Transverse colon (tissue), 4 donors: ENCODE measurements around the gene WSCD2. TPM values are rescaled to one million over a fixed set of nuclear protein-coding genes. Genes with fewer than 3 reads are reported as not detected.
"Not testable (repeated sequence)": the region's sequence is repeated elsewhere in the genome, so short reads cannot be mapped to it uniquely, and the experiment has no call there.

Experiments
- DNase-seq: peaks from one replicate; pipeline ENCODE4 v3.0.0-alpha.2; 2019
- H3K27ac ChIP-seq, 4 donors: fragments of 200-600 bp; sonication (generic); 2 replicates each; pipeline ENCODE4 v1.5.1; 2016 to 2018; ENCODE audit warnings: inconsistent platforms in 4 of 4
- H3K27me3 ChIP-seq: fragments of 200-600 bp; sonication (generic); 2 replicates; pipeline ENCODE4 v1.5.1; 2017; ENCODE audit warnings: inconsistent platforms
- H3K36me3 ChIP-seq, 4 donors: fragments of 200-600 bp; sonication (generic); 2 replicates each; pipeline ENCODE4 v1.5.1; 2017 to 2019; ENCODE audit warnings: inconsistent platforms in 4 of 4
- H3K4me1 ChIP-seq, 4 donors: fragments of 200-600 bp; sonication (generic); 2 replicates each; pipeline ENCODE4 v1.5.1; 2017 to 2020; ENCODE audit warnings: inconsistent platforms in 4 of 4
- H3K4me3 ChIP-seq, 4 donors: fragments of 200-600 bp; sonication (generic); 1 replicate in 1 of 4; 2 replicates in 3 of 4; pipeline versions ENCODE4 v1.5.1 to v1.6.1; 2017 to 2019; ENCODE audit warnings: inconsistent platforms in 4 of 4
- H3K9me3 ChIP-seq, 2 donors: fragments of 200-600 bp; sonication (generic); 2 replicates each; pipeline ENCODE4 v1.5.1; 2017 to 2019; ENCODE audit warnings: inconsistent platforms in 2 of 2
- CTCF ChIP-seq, 5 experiments: fragments of 200-600 bp in 3 of 5; fragments of 450-650 bp in 2 of 5; sonication (generic) in 3 of 5; IDR thresholded peaks; 1 replicate in 2 of 5; 2 replicates in 3 of 5; pipeline ENCODE4 v1.5.1; 2016 to 2017; ENCODE audit warnings: antibody characterized with exemption in 5 of 5, inconsistent platforms in 3 of 5, mild to moderate bottlenecking in 2 of 5, moderate library complexity in 1 of 5
- EP300 ChIP-seq: sonication (generic); formaldehyde crosslinking; IDR thresholded peaks from one replicate; pipeline ENCODE4 v1.6.1; 2017; ENCODE audit warnings: antibody characterized with exemption, low read depth
- POLR2A ChIP-seq: fragments of 450-650 bp; IDR thresholded peaks from one replicate; pipeline ENCODE4 v1.6.1; 2016; ENCODE audit warnings: antibody characterized with exemption, mild to moderate bottlenecking, moderate library complexity
- POLR2AphosphoS5 ChIP-seq, 3 donors: sonication (generic); formaldehyde crosslinking; IDR thresholded peaks; one replicate each; pipeline ENCODE4 v1.6.1; 2016; ENCODE audit warnings: antibody characterized with exemption in 3 of 3
- WGBS, 2 donors: methylation state at CpG; one replicate each; pipeline ENCODE4 v1.1.5; 2018; ENCODE audit warnings: low coverage in 1 of 2; 5-methylcytosine and 5-hydroxymethylcytosine counted together
- in situ Hi-C, 4 donors: fragments of 200-750 bp; cut with MboI; loops; one replicate each; pipeline versions ENCODE4 v1.15.0 to v1.15.1; 2017; ENCODE audit warnings: low sequenced_read_pairs in 3 of 4, low pct_ligation_motif_present in 1 of 4, low pct_unique_long_range_greater_than_20kb in 1 of 4
- intact Hi-C: fragments of 100-400 bp; cut with DNase I; formaldehyde crosslinking; loops from one replicate; pipeline ENCODE4 v1.15.1; 2023; ENCODE audit warnings: low total_unique reads
- total RNA-seq, 4 donors: library from RNA; depleted of rRNA; stranded (reverse); fragments of >200 nt; gene quantifications; one replicate each; pipeline ENCODE4 v1.1.0, GENCODE V29; 2016

WSCD2 gene
- total RNA-seq, 4 donors from 2014 or later: 0.16 to 46.6 (median 1.1) TPM; not detected in 1

- H3K27me3 ChIP-seq: no peaks in the 10 kb centered on the region
- no peak for DNase-seq
- in situ Hi-C loops (no loop called here), intact Hi-C loops (no loop called here)
- 45% methylated on average over 3 of the region's 3 CpGs; no CpG with 5 or more reads in 1 of the 2 donors for WGBS, 2 donors
- H3K4me3 ChIP-seq: no peak overlapping the region
- no peak overlapping the region for H3K27ac ChIP-seq
- TF ChIP-seq POLR2AphosphoS5 (IDR thresholded peaks at IDR 0.05) (no peak), EP300 (no peak)
- no peaks in the 10 kb centered on the region for H3K4me1 ChIP-seq
- no peaks in the 10 kb centered on the region for H3K36me3 ChIP-seq
- H3K9me3 ChIP-seq: no peaks in the 10 kb centered on the region
Measured at GRCh38 chr12:108218921-108219320, 89.8 kb downstream of the WSCD2 start.

- in situ Hi-C loops, H3K9me3 ChIP-seq: not testable (repeated sequence)
- 43% methylated on average over 2 of the region's 2 CpGs; no CpG with 5 or more reads in 1 of the 2 donors for WGBS, 2 donors
Measured at GRCh38 chr12:108225101-108225500, 96.0 kb downstream of the WSCD2 start.

GRCh38 chr12:108226866-108227265 is 97.8 kb downstream of the WSCD2 start:
- no peaks in the 10 kb centered on the region for H3K27me3 ChIP-seq
- in situ Hi-C loops (no loop called here), intact Hi-C loops (no loop called here)
- WGBS, 2 donors: 80 to 84% methylated on average over 1 to 8 of the region's 8 CpGs
- H3K9me3 ChIP-seq: no peaks in the 10 kb centered on the region
- DNase-seq: no peak
- TF ChIP-seq POLR2AphosphoS5 (IDR thresholded peaks at IDR 0.05) (no peak), CTCF (IDR thresholded peaks at IDR 0.05) (no peak), POLR2A (no peak), EP300 (no peak)
- H3K4me3 ChIP-seq: no peak overlapping the region
- no peaks in the 10 kb centered on the region for H3K36me3 ChIP-seq
- no peak overlapping the region for H3K27ac ChIP-seq
- no peaks in the 10 kb centered on the region for H3K4me1 ChIP-seq

More at GRCh38 chr12:108225101-108225500, 96.0 kb downstream of the WSCD2 start:
- H3K4me1 ChIP-seq, H3K4me3 ChIP-seq, H3K27ac ChIP-seq, H3K36me3 ChIP-seq, H3K27me3 ChIP-seq, intact Hi-C loops, DNase-seq: not testable (repeated sequence)

- no peaks in the 10 kb centered on the region for H3K4me1 ChIP-seq
- no peaks in the 10 kb centered on the region for H3K9me3 ChIP-seq
- in situ Hi-C loops (no loop called here), intact Hi-C loops (no loop called here)
- TF ChIP-seq EP300 (no peak), POLR2A (no peak), POLR2AphosphoS5 (IDR thresholded peaks at IDR 0.05) (no peak)
- H3K36me3 ChIP-seq: no peaks in the 10 kb centered on the region
- DNase-seq: no peak
- WGBS, 2 donors: 40 to 72% methylated on average over 1 to 4 of the region's 4 CpGs
- H3K4me3 ChIP-seq: no peak overlapping the region
- no peaks in the 10 kb centered on the region for H3K27me3 ChIP-seq
- H3K27ac ChIP-seq: no peak overlapping the region
Measured at GRCh38 chr12:108228746-108229145, 99.7 kb downstream of the WSCD2 start.

GRCh38 chr12:108231109-108231905 is 102.2 kb downstream of the WSCD2 start:
- TF ChIP-seq POLR2AphosphoS5 (IDR thresholded peaks at IDR 0.05): no peak
- no peak for TF ChIP-seq POLR2A
- no peak for TF ChIP-seq EP300
- TF ChIP-seq CTCF (IDR thresholded peaks at IDR 0.05): no peak
- intact Hi-C loops: no loop called here
- Histone ChIP-seq H3K9me3 (no peaks in the 10 kb centered on the region), H3K36me3 (no peaks in the 10 kb centered on the region), H3K27ac (no peak overlapping the region), H3K4me1 (no peaks in the 10 kb centered on the region), H3K4me3 (no peak overlapping the region), H3K27me3 (no peaks in the 10 kb centered on the region)
- no peak for DNase-seq
- 48 to 60% methylated on average over 1 to 3 of the region's 3 CpGs for WGBS, 2 donors
- in situ Hi-C loops: no loop called here
